ENCODE measurements around the gene PLEKHM3. TPM values are rescaled to one million over a fixed set of nuclear protein-coding genes. Genes with fewer than 3 reads are reported as not detected.

PLEKHM3 gene
- total and polyA plus RNA-seq, 2 donors (not counting 3 experiments of a cell fraction or from before 2014, with no cell fraction given): 3.1 to 9.1 TPM

- ChIA-PET POLR2A (interaction anchor here (1.0 kb wide), 1 partner anchor 77 kb away, joined by 4 read pairs; the partner anchor contains the start of gene FZD5), CTCF (interaction anchor here (0.7 to 2.1 kb wide), 17 partner anchors 10 to 221 kb away, joined by 3 to 12 read pairs (median 4); partner anchors contain the start of gene FZD5)
- H3K9me1 ChIP-seq (replicated peaks; ENCODE audit: control insufficient read depth, extremely low read depth, insufficient read depth, low read length): no peaks in the 10 kb centered on the region
Measured at GRCh38 chr2:207847098-207847806, 178.1 kb downstream of the PLEKHM3 start.

DNA sequence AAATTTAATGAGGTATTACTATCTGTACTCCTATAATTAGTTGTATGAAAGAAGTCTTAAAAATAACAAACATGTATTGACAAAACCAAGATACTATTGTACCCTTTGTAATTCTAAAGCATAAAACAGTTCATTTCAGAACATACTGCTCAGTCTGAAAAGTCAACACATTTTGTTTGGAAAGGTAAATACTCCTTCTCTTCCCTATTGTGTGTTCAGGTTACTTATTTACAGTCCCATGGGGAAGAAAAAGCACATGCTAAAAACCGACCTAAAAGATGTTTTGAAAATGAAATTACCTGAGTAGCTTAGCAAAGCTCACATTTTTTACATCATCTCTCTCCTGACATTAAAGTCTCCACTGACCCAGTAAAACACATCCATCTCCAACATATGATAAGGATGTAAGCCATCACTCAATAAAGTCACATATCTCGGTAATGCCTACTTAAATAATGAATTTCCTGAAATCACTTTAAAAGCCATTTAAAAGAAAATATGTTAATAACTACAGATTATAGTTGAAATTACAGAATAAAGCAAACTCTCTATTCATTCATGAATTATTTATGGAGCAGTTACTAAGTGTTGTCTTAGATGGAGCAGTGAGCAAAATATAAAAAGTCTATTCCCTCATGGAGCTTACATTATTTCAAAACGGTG is 180.0 kb downstream of the PLEKHM3 start:
- Histone ChIP-seq H3K9me1 (replicated peaks; ENCODE audit: control insufficient read depth, extremely low read depth, insufficient read depth, low read length) (no peaks in the 10 kb centered on the region), H3K9ac (replicated peaks; ENCODE audit: extremely low read depth, insufficient read depth, low read length) (no peak overlapping the region), H3K27me3 (ENCODE audit: control insufficient read depth in 2 of 2, insufficient read depth in 2 of 2, low read length in 2 of 2) (no peaks in the 10 kb centered on the region), H3K4me1 (ENCODE audit: control insufficient read depth, extremely low read depth, insufficient read depth, low read length) (peaks cover 18% of the 10 kb centered on the region), H3K9me3 (replicated peaks; ENCODE audit: control insufficient read depth, insufficient read depth, low read length) (no peaks in the 10 kb centered on the region), H2AFZ (ENCODE audit: low read depth, low read length) (no peak overlapping the region), H4K20me1 (replicated peaks; ENCODE audit: control insufficient read depth, extremely low read depth, insufficient read depth, low read length) (no peaks in the 10 kb centered on the region), H3K79me2 (ENCODE audit: control insufficient read depth, insufficient read depth, low read length) (no peaks in the 10 kb centered on the region), H3K4me3 (replicated peaks in 1 of 3; ENCODE audit: insufficient read depth in 1 of 3, low read depth in 1 of 3, low read length in 3 of 3) (no peak overlapping the region), H3K36me3 (ENCODE audit: control insufficient read depth in 2 of 2, extremely low read depth in 1 of 2, insufficient read depth in 2 of 2, low read length in 2 of 2) (no peaks in the 10 kb centered on the region), H3K27ac (ENCODE audit: insufficient read depth, low read depth, low read length) (no peak overlapping the region), H3K4me2 (ENCODE audit: insufficient read depth, low read length) (no peak overlapping the region)
- CTCF ChIA-PET: interaction anchor here (1.2 to 2.0 kb wide), 2 partner anchors 10 to 35 kb away, joined by 4 to 7 read pairs; no protein-coding TSS in a partner anchor
- POLR2A ChIA-PET: no interaction called here
- DNase-seq (ENCODE audit: low read depth, low spot score) (no peak), FAIRE-seq (no peak)
- no TSS peak for BruUV-seq (replicated peaks)
- TF ChIP-seq FOS (IDR thresholded peaks at IDR 0.05; ENCODE audit: borderline replicate concordance, insufficient read depth, low read length) (no peak), MYC (IDR thresholded peaks at IDR 0.05; ENCODE audit: low read depth, low read length) (no peak), POLR2AphosphoS5 (IDR thresholded peaks at IDR 0.05; ENCODE audit: insufficient read depth, low read depth, low read length) (no peak), JUN (IDR thresholded peaks at IDR 0.05; ENCODE audit: borderline replicate concordance, insufficient read depth, insufficient read length, low read depth) (no peak), POLR2A (IDR thresholded peaks at IDR 0.05; ENCODE audit: low read depth, low read length) (no peak), GATA2 (IDR thresholded peaks at IDR 0.05; ENCODE audit: insufficient read depth, insufficient read length, low read depth, low read length) (no peak), EZH2 (IDR thresholded peaks at IDR 0.05; ENCODE audit: borderline replicate concordance, low read depth, low read length, severe bottlenecking) (no peak), CTCF (IDR thresholded peaks at IDR 0.05; ENCODE audit: extremely low read depth in 1 of 2, insufficient read depth in 1 of 2, low read depth in 1 of 2, low read length in 2 of 2) (no peak)
- TF ChIP-seq, protein P1, sequence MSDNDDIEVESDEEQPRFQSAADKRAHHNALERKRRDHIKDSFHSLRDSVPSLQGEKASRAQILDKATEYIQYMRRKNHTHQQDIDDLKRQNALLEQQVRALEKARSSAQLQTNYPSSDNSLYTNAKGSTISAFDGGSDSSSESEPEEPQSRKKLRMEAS (IDR thresholded peaks at IDR 0.05; ENCODE audit: insufficient read depth, insufficient read length): no peak
- dilution Hi-C loops (cut with MboI; ENCODE audit: extremely low pct_ligation_motif_present, low sequenced_read_pairs): no loop called here
- intact Hi-C loops (cut with micrococcal nuclease): no loop called here

More at GRCh38 chr2:207847098-207847806, 178.1 kb downstream of the PLEKHM3 start:
- H3K27ac ChIP-seq (ENCODE audit: insufficient read depth, low read depth, low read length): peak overlapping the region; percentile 47
- dilution Hi-C loops (cut with MboI; ENCODE audit: extremely low pct_ligation_motif_present, low sequenced_read_pairs) (no loop called here), intact Hi-C loops (cut with micrococcal nuclease) (loop anchor here (1.0 to 2.0 kb wide), 5 partner anchors 10 to 178 kb away; partner anchors contain the start of gene PLEKHM3)
- no peaks in the 10 kb centered on the region for H3K9me3 ChIP-seq (replicated peaks; ENCODE audit: control insufficient read depth, insufficient read depth, low read length)
- peaks cover 18% of the 10 kb centered on the region for H3K4me1 ChIP-seq (ENCODE audit: control insufficient read depth, extremely low read depth, insufficient read depth, low read length)
- no peak overlapping the region for H3K4me3 ChIP-seq (replicated peaks in 1 of 3; ENCODE audit: insufficient read depth in 1 of 3, low read depth in 1 of 3, low read length in 3 of 3)
- H3K9ac ChIP-seq (replicated peaks; ENCODE audit: extremely low read depth, insufficient read depth, low read length): no peak overlapping the region
- H2AFZ ChIP-seq (ENCODE audit: low read depth, low read length): no peak overlapping the region
- H3K79me2 ChIP-seq (ENCODE audit: control insufficient read depth, insufficient read depth, low read length): no peaks in the 10 kb centered on the region
- DNase-seq (ENCODE audit: low read depth, low spot score) (peak; percentile 11), FAIRE-seq (no peak)
- peak overlapping the region; percentile 14 for H3K4me2 ChIP-seq (ENCODE audit: insufficient read depth, low read length)
- no peak for TF ChIP-seq EZH2 (IDR thresholded peaks at IDR 0.05; ENCODE audit: borderline replicate concordance, low read depth, low read length, severe bottlenecking)
- no peak for TF ChIP-seq GATA2 (IDR thresholded peaks at IDR 0.05; ENCODE audit: insufficient read depth, insufficient read length, low read depth, low read length)
- no peak for TF ChIP-seq JUN (IDR thresholded peaks at IDR 0.05; ENCODE audit: borderline replicate concordance, insufficient read depth, insufficient read length, low read depth)
- H3K27me3 ChIP-seq (ENCODE audit: control insufficient read depth in 2 of 2, insufficient read depth in 2 of 2, low read length in 2 of 2): no peaks in the 10 kb centered on the region
- H4K20me1 ChIP-seq (replicated peaks; ENCODE audit: control insufficient read depth, extremely low read depth, insufficient read depth, low read length): no peaks in the 10 kb centered on the region
- no TSS peak for BruUV-seq (replicated peaks)
- H3K36me3 ChIP-seq (ENCODE audit: control insufficient read depth in 2 of 2, extremely low read depth in 1 of 2, insufficient read depth in 2 of 2, low read length in 2 of 2): no peaks in the 10 kb centered on the region
